Measurements from ENCODE around the gene DCDC2B. TPM values are rescaled to one million over a fixed set of nuclear protein-coding genes. Genes with fewer than 3 reads are reported as not detected.

The DCDC2B gene
- total and polyA plus RNA-seq, 9 of the 15 experiments (the other 6 are each of a cell fraction or from before 2014, with no cell fraction given), result not detected

GRCh38 chr1:32242341-32242851, 33.5 kb downstream of the DCDC2B start (continued):
- TF ChIP-seq, protein P1, sequence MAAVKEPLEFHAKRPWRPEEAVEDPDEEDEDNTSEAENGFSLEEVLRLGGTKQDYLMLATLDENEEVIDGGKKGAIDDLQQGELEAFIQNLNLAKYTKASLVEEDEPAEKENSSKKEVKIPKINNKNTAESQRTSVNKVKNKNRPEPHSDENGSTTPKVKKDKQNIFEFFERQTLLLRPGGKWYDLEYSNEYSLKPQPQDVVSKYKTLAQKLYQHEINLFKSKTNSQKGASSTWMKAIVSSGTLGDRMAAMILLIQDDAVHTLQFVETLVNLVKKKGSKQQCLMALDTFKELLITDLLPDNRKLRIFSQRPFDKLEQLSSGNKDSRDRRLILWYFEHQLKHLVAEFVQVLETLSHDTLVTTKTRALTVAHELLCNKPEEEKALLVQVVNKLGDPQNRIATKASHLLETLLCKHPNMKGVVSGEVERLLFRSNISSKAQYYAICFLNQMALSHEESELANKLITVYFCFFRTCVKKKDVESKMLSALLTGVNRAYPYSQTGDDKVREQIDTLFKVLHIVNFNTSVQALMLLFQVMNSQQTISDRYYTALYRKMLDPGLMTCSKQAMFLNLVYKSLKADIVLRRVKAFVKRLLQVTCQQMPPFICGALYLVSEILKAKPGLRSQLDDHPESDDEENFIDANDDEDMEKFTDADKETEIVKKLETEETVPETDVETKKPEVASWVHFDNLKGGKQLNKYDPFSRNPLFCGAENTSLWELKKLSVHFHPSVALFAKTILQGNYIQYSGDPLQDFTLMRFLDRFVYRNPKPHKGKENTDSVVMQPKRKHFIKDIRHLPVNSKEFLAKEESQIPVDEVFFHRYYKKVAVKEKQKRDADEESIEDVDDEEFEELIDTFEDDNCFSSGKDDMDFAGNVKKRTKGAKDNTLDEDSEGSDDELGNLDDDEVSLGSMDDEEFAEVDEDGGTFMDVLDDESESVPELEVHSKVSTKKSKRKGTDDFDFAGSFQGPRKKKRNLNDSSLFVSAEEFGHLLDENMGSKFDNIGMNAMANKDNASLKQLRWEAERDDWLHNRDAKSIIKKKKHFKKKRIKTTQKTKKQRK (IDR thresholded peaks at IDR 0.05; ENCODE audit: borderline replicate concordance, low read depth, low read length), result no peak
- TF ChIP-seq ZBTB12 (CRISPR knock-in tag; IDR thresholded peaks at IDR 0.05), result no peak
- TF ChIP-seq BRF1 (IDR thresholded peaks at IDR 0.05; ENCODE audit: borderline replicate concordance, extremely low read depth, insufficient read length), result no peak
- TF ChIP-seq FOXA3 (CRISPR knock-in tag; conservative IDR thresholded peaks at IDR 0.05 in 1 of 2, IDR thresholded peaks at IDR 0.05 in 1 of 2), result no peak
- TF ChIP-seq NCOA1 (IDR thresholded peaks at IDR 0.05; ENCODE audit: low read depth), result no peak
- no peak for TF ChIP-seq ZBTB5 (IDR thresholded peaks at IDR 0.05)
- TF ChIP-seq GATA2 (CRISPR knock-in tag; IDR thresholded peaks at IDR 0.05), result no peak
- TF ChIP-seq TSC22D4 (tag; IDR thresholded peaks at IDR 0.05), result no peak
- TF ChIP-seq, protein P2, sequence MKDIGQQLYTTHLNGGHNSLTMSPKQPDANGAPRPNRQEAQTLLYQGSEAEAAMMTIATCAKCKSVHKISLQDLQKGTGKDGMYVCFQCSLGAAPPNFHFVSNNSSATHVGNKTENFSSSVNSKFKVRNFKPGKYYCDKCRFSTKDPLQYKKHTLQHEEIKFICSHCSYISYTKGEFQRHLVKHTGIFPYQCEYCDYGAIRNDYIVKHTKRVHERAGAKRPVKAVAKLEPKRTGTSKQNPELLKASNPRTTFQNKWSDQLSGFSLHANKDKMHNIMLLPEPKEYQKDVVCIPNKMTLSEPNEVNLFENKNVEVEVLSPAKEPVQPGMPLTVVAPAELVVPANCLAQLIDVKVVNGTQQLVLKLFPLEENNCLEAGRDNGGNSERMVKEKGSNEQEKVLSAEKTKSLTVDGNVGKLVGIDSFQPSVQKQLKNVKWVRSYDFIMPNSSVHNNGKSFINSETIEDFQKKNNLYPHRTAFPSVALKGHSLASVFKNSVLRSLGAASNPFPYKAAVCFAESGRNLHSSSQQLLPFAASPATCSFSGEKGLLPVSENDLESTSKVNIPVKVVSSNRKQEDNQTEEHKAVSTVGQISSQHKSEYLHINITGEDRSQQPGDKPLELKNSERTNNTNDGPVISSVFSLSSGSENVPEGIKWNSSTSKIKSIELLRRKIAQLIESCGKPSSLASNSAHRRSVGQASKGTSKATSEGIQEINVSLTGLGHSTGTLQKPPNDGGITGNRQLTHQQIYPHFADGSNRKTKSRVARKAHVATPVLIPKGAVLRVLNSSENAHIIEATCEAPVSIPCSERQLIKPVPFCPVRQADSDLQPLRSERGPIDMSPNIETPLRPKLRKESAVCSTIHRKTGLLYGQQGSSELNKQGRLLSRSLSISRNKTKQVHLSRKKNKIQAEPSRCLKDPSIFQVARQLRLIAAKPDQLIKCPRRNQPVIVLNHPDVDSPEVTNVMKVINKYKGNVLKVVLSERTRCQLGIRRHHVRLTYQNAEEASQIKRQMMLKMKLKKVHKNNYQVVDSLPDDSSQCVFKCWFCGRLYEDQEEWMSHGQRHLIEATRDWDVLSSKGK (CRISPR knock-in tag; IDR thresholded peaks at IDR 0.05), result no peak
- peak in 1 of 2 experiments; percentile 45; a peak in 2 of 4 replicates for TF ChIP-seq HDAC1 (IDR thresholded peaks at IDR 0.05)
- TF ChIP-seq ZNF551 (CRISPR knock-in tag; IDR thresholded peaks at IDR 0.05), result no peak
- no peak for TF ChIP-seq ZNF778 (CRISPR knock-in tag; IDR thresholded peaks at IDR 0.05)
- no peak for TF ChIP-seq POLR2G (IDR thresholded peaks at IDR 0.05; ENCODE audit: low read depth, low read length)
- TF ChIP-seq, protein P3, sequence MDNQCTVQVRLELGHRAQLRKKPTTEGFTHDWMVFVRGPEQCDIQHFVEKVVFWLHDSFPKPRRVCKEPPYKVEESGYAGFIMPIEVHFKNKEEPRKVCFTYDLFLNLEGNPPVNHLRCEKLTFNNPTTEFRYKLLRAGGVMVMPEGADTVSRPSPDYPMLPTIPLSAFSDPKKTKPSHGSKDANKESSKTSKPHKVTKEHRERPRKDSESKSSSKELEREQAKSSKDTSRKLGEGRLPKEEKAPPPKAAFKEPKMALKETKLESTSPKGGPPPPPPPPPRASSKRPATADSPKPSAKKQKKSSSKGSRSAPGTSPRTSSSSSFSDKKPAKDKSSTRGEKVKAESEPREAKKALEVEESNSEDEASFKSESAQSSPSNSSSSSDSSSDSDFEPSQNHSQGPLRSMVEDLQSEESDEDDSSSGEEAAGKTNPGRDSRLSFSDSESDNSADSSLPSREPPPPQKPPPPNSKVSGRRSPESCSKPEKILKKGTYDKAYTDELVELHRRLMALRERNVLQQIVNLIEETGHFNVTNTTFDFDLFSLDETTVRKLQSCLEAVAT (IDR thresholded peaks at IDR 0.05), result 0 out of 4 replicates have a peak, but pooled peaks of 1 of the 2 experiments have one; percentile 21
- TF ChIP-seq E2F3 (CRISPR knock-in tag; IDR thresholded peaks at IDR 0.05), result no peak
- peak; percentile 73; the same call in 1 of the 2 replicates for TF ChIP-seq SMARCA5 (IDR thresholded peaks at IDR 0.05)
- no peak for TF ChIP-seq WHSC1 (IDR thresholded peaks at IDR 0.05; ENCODE audit: low read length)

Data from K562 (cell line).